HepG2 (cell line): ENCODE data around the gene ARMH3.

ENCODE experiments used
- ELF1 ChIP-seq: sonication (generic); formaldehyde crosslinking; IDR thresholded peaks from 2 replicates; pipeline ENCODE4 v1.4.0; 2020; ENCODE audit warnings: missing genetic modification reagents
- EZH2 ChIP-seq: conservative IDR thresholded peaks from 2 replicates; pipeline ENCODE4 v1.6.1; 2012; ENCODE audit warnings: mild to moderate bottlenecking, low read depth, low read length, moderate library complexity
- FOXM1 ChIP-seq: sonication (generic); formaldehyde crosslinking; IDR thresholded peaks from 2 replicates; pipeline ENCODE4 v1.5.0; 2020; ENCODE audit warnings: missing genetic modification reagents
- MAFK ChIP-seq, 2 experiments: IDR thresholded peaks in 1 of 2; conservative IDR thresholded peaks in 1 of 2; 2 replicates each; pipeline ENCODE4 v1.6.1; 2011; ENCODE audit warnings: improper control_type of control experiment in 2 of 2, low read length in 2 of 2
- MAZ ChIP-seq, 2 experiments: sonication (generic) in 1 of 2; formaldehyde crosslinking in 1 of 2; IDR thresholded peaks; 2 replicates each; pipeline versions ENCODE4 v1.5.0 to v1.6.1; 2012 to 2020; ENCODE audit warnings: low read depth in 2 of 2, mild to moderate bottlenecking in 2 of 2, borderline replicate concordance in 1 of 2, improper control_type of control experiment in 1 of 2, low read length in 1 of 2, missing genetic modification reagents in 1 of 2, moderate library complexity in 1 of 2
- MXI1 ChIP-seq: IDR thresholded peaks from 3 replicates; pipeline ENCODE4 v1.6.1; 2012; ENCODE audit warnings: low read depth, low read length, inconsistent platforms, borderline replicate concordance
- RBAK ChIP-seq: sonication (generic); formaldehyde crosslinking; IDR thresholded peaks from 2 replicates; pipeline ENCODE4 v1.5.1; 2020; ENCODE audit warnings: mild to moderate bottlenecking, missing genetic modification reagents
- ZBTB8A ChIP-seq: sonication (generic); formaldehyde crosslinking; IDR thresholded peaks from 2 replicates; pipeline ENCODE4 v1.4.0; 2020; ENCODE audit warnings: mild to moderate bottlenecking, low read depth, missing genetic modification reagents, borderline replicate concordance
- ZNF232 ChIP-seq: sonication (generic); formaldehyde crosslinking; IDR thresholded peaks from 2 replicates; pipeline ENCODE4 v1.4.0; 2020; ENCODE audit warnings: missing genetic modification reagents, borderline replicate concordance
- ZNF253 ChIP-seq: sonication (generic); formaldehyde crosslinking; IDR thresholded peaks from 2 replicates; pipeline ENCODE4 v1.8.0; 2022; ENCODE audit warnings: mild to moderate bottlenecking, missing genetic modification reagents, borderline replicate concordance
- ZNF382 ChIP-seq: sonication (generic); formaldehyde crosslinking; IDR thresholded peaks from 2 replicates; pipeline ENCODE4 v1.5.0; 2020; ENCODE audit warnings: missing genetic modification reagents, mild to moderate bottlenecking, borderline replicate concordance
- TF ChIP-seq, protein P1 (sequence below): sonication (generic); formaldehyde crosslinking; IDR thresholded peaks from 2 replicates; pipeline ENCODE4 v1.5.0; 2020; ENCODE audit warnings: mild to moderate bottlenecking, missing genetic modification reagents, moderate library complexity
- TF ChIP-seq, protein P2 (sequence below): sonication (generic); formaldehyde crosslinking; IDR thresholded peaks from 2 replicates; pipeline ENCODE4 v1.4.0; 2020; ENCODE audit warnings: missing genetic modification reagents, mild to moderate bottlenecking, borderline replicate concordance

- TF ChIP-seq ZNF232 (CRISPR knock-in tag): no peak
- no peak for TF ChIP-seq ZBTB8A (CRISPR knock-in tag)
- no peak for TF ChIP-seq EZH2
- no peak for TF ChIP-seq FOXM1 (CRISPR knock-in tag)
- TF ChIP-seq ZNF382 (CRISPR knock-in tag): no peak
- no peak for TF ChIP-seq MXI1
- no peak for TF ChIP-seq ZNF253
- no peak for TF ChIP-seq MAZ (IDR thresholded peaks at IDR 0.05; ENCODE audit: borderline replicate concordance, low read depth, low read length)
- no peak for TF ChIP-seq MAZ (CRISPR knock-in tag; IDR thresholded peaks at IDR 0.05; ENCODE audit: low read depth)
- no peak for TF ChIP-seq ELF1 (CRISPR knock-in tag)
- TF ChIP-seq, protein P1, sequence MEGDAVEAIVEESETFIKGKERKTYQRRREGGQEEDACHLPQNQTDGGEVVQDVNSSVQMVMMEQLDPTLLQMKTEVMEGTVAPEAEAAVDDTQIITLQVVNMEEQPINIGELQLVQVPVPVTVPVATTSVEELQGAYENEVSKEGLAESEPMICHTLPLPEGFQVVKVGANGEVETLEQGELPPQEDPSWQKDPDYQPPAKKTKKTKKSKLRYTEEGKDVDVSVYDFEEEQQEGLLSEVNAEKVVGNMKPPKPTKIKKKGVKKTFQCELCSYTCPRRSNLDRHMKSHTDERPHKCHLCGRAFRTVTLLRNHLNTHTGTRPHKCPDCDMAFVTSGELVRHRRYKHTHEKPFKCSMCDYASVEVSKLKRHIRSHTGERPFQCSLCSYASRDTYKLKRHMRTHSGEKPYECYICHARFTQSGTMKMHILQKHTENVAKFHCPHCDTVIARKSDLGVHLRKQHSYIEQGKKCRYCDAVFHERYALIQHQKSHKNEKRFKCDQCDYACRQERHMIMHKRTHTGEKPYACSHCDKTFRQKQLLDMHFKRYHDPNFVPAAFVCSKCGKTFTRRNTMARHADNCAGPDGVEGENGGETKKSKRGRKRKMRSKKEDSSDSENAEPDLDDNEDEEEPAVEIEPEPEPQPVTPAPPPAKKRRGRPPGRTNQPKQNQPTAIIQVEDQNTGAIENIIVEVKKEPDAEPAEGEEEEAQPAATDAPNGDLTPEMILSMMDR: no peak
- TF ChIP-seq MAFK (conservative IDR thresholded peaks at IDR 0.05 in 1 of 2, IDR thresholded peaks at IDR 0.05 in 1 of 2; ENCODE audit: low read length in 2 of 2): no peak
- TF ChIP-seq, protein P2, sequence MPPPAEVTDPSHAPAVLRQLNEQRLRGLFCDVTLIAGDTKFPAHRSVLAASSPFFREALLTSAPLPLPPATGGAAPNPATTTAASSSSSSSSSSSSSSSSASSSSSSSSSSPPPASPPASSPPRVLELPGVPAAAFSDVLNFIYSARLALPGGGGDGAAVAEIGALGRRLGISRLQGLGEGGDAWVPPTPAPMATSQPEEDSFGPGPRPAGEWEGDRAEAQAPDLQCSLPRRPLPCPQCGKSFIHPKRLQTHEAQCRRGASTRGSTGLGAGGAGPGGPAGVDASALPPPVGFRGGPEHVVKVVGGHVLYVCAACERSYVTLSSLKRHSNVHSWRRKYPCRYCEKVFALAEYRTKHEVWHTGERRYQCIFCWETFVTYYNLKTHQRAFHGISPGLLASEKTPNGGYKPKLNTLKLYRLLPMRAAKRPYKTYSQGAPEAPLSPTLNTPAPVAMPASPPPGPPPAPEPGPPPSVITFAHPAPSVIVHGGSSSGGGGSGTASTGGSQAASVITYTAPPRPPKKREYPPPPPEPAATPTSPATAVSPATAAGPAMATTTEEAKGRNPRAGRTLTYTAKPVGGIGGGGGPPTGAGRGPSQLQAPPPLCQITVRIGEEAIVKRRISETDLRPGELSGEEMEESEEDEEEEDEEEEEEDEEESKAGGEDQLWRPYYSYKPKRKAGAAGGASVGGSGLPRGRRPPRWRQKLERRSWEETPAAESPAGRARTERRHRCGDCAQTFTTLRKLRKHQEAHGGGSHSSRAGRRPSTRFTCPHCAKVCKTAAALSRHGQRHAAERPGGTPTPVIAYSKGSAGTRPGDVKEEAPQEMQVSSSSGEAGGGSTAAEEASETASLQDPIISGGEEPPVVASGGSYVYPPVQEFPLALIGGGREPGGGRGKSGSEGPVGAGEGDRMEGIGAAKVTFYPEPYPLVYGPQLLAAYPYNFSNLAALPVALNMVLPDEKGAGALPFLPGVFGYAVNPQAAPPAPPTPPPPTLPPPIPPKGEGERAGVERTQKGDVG (CRISPR knock-in tag): no peak
- no peak for TF ChIP-seq RBAK (CRISPR knock-in tag)
Measured at GRCh38 chr10:101933976-101934375, 122.0 kb downstream of the ARMH3 start.
